NCI-H187 treated with DMSO at 0.1 percent for 48 hours (cell line): ENCODE measurements around the gene CYP26C1.

Source experiments
- DNase-seq: peaks from one replicate; lab custom pipeline; 2025; lab: John Stamatoyannopoulos, UW

CYP26C1 gene

GRCh38 chr10:93059975-93060886, at the start of gene CYP26C1:
Gene CYP26C1 (plus strand): TSS chr10:93060798. CDS start chr10:93061264, 466 bp downstream.
- DNase-seq: no peak

- DNase-seq: no peak
Observed at GRCh38 chr10:93015722-93016121, 44.9 kb upstream of the CYP26C1 start.

- no peak for DNase-seq
Observed at GRCh38 chr10:93023013-93023650, 37.5 kb upstream of the CYP26C1 start.

GRCh38 chr10:93026072-93026471, 34.5 kb upstream of the CYP26C1 start:
- DNase-seq: no peak

GRCh38 chr10:93027508-93027907, 33.1 kb upstream of the CYP26C1 start:
- DNase-seq: no peak

- DNase-seq: no peak
Observed at GRCh38 chr10:93028883-93029282, 31.7 kb upstream of the CYP26C1 start.

- DNase-seq: no peak
Observed at GRCh38 chr10:93030409-93030808, 30.2 kb upstream of the CYP26C1 start.

GRCh38 chr10:93032105-93032808, 28.3 kb upstream of the CYP26C1 start:
- no peak for DNase-seq

- DNase-seq: no peak
Observed at GRCh38 chr10:93032809-93033137, 27.8 kb upstream of the CYP26C1 start.

- no peak for DNase-seq
Observed at GRCh38 chr10:93034426-93034825, 26.2 kb upstream of the CYP26C1 start.

- no peak for DNase-seq
Observed at GRCh38 chr10:93039110-93039509, 21.5 kb upstream of the CYP26C1 start.

GRCh38 chr10:93039721-93040120, 20.9 kb upstream of the CYP26C1 start:
- DNase-seq: no peak

GRCh38 chr10:93054486-93054885, 6.1 kb upstream of the CYP26C1 start:
- DNase-seq: no peak

- no peak for DNase-seq
Observed at GRCh38 chr10:93058139-93058538, 2.5 kb upstream of the CYP26C1 start.

- DNase-seq: no peak
Observed at GRCh38 chr10:93060887-93061593, 442 bp downstream of the CYP26C1 start.

GRCh38 chr10:93061594-93062513, 1.3 kb downstream of the CYP26C1 start:
- DNase-seq: no peak

GRCh38 chr10:93062514-93063143, 2.0 kb downstream of the CYP26C1 start:
- no peak for DNase-seq

GRCh38 chr10:93063144-93063976, 2.8 kb downstream of the CYP26C1 start:
- DNase-seq: no peak

- DNase-seq: no peak
Observed at GRCh38 chr10:93063977-93064660, 3.5 kb downstream of the CYP26C1 start.
